Spleen (tissue), 7 donors: ENCODE measurements around the gene BBC3.
A peak's percentile ranks its signal among the peaks of the same experiment; 100 is the strongest.

Source experiments
- POLR2A ChIP-seq, 3 donors: fragments of 450-650 bp; IDR thresholded peaks; one replicate each; pipeline ENCODE4 v1.5.1; 2017; ENCODE audit warnings: antibody characterized with exemption in 3 of 3, mild to moderate bottlenecking in 1 of 3
- POLR2AphosphoS5 ChIP-seq, 3 donors: sonication (generic); formaldehyde crosslinking; IDR thresholded peaks; one replicate each; pipeline ENCODE4 v1.5.1; 2017; ENCODE audit warnings: antibody characterized with exemption in 3 of 3
- TF ChIP-seq, protein P1 (sequence below), 11 experiments: fragments of 200-600 bp in 7 of 11; fragments of 450-650 bp in 4 of 11; sonication (generic) in 4 of 11; IDR thresholded peaks in 8 of 11; conservative IDR thresholded peaks in 3 of 11; 1 replicate in 7 of 11; 2 replicates in 4 of 11; pipeline versions ENCODE4 v1.4.0 to v1.8.0; 2016 to 2021; ENCODE audit warnings: antibody characterized with exemption in 11 of 11, inconsistent platforms in 4 of 11, mild to moderate bottlenecking in 1 of 11
- donor health status: DM: no; HTN: no; CAD: no; lungs with moderate emphysema.
- donor health status: DM: no; HTN: no; CAD: no.
- donor health status: DM: no; HTN: no; CAD: no.

- TF ChIP-seq, protein P1, sequence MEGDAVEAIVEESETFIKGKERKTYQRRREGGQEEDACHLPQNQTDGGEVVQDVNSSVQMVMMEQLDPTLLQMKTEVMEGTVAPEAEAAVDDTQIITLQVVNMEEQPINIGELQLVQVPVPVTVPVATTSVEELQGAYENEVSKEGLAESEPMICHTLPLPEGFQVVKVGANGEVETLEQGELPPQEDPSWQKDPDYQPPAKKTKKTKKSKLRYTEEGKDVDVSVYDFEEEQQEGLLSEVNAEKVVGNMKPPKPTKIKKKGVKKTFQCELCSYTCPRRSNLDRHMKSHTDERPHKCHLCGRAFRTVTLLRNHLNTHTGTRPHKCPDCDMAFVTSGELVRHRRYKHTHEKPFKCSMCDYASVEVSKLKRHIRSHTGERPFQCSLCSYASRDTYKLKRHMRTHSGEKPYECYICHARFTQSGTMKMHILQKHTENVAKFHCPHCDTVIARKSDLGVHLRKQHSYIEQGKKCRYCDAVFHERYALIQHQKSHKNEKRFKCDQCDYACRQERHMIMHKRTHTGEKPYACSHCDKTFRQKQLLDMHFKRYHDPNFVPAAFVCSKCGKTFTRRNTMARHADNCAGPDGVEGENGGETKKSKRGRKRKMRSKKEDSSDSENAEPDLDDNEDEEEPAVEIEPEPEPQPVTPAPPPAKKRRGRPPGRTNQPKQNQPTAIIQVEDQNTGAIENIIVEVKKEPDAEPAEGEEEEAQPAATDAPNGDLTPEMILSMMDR (IDR thresholded peaks at IDR 0.05 in 8 of 11, conservative IDR thresholded peaks at IDR 0.05 in 3 of 11): peak in 1 of 11 experiments; percentile 7
- no peak for TF ChIP-seq POLR2A (IDR thresholded peaks at IDR 0.05)
- TF ChIP-seq POLR2AphosphoS5 (IDR thresholded peaks at IDR 0.05): no peak
Observed at GRCh38 chr19:47240996-47241918, 10.3 kb upstream of the BBC3 start.
